ENCODE measurements around the gene NEFH.
A peak's percentile ranks its signal among the peaks of the same experiment; 100 is the strongest.

Gene NEFH

DNA sequence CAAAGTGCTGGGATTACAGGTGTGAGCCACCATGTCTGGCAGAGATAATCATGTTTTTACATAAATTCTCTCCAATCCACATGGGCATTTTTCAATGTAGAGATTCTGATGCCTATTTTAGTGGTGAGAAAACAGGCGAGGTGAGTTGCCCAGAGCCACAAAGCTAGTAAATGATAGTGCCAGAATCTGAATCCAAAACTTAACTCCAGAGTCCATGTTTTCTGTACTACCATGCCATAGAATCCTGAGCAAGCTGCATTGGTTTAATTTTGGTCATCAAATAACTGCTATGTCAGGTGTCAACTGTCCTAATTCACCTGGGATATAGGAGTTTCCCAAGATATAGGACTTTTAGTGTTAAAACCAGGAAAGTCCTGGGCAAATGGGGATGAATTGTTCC is 13.6 kb downstream of the NEFH start:
- ATAC-seq = no peak

DNA sequence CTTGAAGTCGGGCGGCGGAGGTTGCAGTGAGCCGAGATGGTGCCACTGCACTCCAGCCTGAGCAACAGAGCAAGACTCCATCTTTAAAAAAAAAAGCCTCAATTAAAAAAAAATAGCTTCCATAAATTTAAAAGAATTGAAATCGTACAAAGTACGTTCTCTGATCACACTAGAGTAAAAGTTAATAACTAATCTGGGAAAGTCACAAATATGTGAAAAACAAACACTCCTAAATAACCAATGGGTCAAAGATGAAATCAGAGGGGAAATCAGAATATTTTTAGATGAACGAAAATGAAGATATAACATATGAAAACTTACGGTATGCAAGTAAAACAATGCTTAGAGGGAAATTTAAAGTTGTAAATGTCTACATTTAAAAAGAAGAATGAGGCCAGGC is 19.8 kb downstream of the NEFH start:
- no peak for ATAC-seq
- DNase-seq = no peak

More for the DNA sequence above, 13.6 kb downstream of the NEFH start:
- no peak for DNase-seq

DNA sequence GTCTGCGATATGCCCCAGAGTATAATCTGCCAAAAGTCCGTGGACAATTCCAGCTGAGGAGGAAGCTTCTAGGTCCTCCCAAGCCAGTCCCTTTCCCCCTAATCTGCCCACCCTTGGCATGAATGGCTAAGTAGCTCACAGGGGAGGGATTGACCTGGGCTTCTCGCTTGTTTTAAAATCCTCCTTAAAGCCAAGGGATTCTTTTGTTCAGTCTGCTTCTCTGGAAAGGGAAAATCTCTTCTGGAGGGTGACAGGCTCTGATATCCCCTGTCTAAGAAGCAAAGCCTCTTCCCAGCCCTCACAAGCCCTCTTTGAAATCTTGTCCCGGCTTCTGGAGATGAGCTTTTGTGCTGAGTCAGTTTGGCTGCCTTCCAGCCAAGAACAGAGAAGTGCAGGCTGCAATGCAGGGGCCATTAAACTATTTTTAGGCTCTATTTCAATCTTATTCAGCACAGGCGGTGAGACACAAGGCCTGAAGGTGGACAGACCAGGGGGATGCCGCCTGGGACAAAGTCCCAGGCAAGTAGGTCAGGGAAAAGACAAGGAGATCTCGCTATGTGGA is 23.9 kb downstream of the NEFH start:
- DNase-seq = no peak
- ATAC-seq = no peak

DNA sequence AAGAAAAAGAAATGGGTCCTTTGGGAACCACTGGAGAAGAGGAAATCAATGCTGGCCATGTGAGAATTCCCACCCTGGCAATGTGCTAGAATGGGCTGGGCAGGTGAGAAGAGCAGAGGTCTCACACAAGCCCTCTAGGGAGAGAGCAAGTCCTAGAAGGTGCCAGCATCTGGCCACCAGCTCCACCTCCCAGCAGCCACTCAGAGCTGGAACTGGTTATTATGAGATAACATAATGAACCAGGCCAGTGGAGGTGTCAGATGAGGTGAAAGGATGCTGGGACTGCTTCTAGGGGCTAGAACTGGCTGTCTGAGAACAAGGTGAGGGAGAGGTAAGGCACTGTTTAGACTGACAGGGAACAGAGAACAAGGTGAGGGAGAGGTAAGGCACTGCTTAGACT is 29.3 kb downstream of the NEFH start:
- DNase-seq = no peak

DNA sequence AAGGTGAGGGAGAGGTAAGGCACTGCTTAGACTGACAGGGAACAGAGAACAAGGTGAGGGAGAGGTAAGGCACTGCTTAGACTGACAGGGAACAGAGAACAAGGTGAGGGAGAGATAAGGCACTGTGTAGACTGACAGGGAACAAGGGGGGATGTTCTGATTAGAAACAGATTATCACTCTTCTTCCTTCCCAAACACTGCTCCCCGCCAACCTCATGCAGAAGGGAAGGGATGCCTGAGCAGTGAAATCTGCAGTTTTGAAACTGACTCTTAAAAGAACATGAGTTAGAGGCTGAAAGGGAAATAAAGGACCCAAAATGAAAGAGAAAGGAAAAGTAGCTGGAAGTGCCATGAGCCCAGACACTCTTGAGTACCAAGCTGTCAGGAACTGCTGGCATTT is 29.8 kb downstream of the NEFH start:
- ATAC-seq = no peak
- DNase-seq = no peak

More for the DNA sequence above, 29.3 kb downstream of the NEFH start:
- ATAC-seq = no peak

DNA sequence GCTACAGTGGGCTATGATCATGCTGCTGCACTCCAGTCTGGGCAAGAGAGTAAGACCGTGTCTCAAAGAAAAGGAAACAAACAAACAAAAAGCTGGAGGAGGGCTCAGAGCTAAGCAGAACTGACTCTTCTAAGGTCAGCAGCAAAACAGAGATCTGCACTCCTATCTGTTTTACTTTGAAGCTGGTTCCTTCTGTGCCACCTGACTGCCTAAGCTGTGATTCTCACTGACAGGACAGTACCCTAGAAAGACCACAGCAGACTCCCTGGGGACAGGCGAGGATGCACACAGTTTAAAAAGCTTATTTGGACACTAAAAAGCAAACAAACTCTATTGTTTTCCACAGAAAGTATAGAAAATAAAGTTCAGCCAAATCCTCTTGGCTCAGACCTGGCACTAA is 30.5 kb downstream of the NEFH start:
- DNase-seq (no peak), ATAC-seq (no peak)

DNA sequence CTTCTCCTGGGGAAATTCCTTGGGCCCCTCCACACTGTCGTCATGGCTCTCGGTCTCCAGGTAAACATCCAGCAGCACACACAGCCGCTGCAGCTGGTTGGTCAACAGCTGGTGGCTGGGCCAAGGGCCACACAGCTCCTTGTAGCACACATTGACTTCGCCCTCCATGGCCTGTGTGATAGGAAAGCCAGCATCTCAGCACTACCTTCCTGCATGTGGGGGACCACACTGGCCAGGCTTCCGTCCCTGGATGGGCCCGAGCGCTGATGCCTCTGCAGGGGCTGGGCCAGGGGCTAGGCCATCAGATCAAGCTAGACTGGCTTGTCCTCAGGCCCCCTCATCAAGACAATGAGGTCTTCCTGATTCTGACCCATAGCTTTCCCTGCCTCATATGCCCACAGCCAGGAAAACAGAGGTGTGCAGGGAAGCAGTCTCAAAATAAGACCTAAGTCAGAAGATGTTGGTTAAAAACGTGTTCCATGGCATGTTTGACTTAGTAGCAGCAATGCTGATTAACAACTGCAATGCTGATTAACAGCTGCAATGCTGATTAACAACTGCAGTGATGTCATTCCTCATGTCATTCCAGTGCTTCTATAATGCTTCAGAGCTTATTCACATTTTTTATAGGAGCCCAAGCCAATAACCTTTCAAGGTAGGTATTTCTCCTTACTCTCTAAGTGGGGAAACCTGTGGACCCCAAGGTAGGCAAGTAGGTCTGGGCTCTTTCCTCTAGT is 31.3 kb downstream of the NEFH start:
- DNase-seq = no peak
- ATAC-seq = no peak

DNA sequence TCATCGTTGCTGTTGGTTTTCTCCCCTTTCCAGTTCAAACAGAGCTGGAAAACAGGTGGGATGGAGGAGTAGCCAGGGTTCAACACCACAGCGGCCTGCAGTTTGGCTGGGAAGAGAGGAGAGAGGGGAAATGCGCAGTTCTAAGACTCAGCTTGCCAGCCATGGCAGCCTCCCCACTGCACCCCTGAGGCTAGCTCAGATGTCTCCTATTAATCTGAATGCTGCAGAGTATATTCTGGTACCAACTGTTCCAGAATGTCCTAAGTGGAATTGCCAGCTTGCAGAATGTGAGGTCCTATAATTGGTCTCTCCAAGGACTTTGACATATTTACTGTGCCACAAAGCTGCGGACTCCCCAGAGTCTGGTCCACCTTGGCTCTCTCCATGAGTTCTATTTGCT is 32.0 kb downstream of the NEFH start:
- DNase-seq = no peak
- no peak for ATAC-seq

DNA sequence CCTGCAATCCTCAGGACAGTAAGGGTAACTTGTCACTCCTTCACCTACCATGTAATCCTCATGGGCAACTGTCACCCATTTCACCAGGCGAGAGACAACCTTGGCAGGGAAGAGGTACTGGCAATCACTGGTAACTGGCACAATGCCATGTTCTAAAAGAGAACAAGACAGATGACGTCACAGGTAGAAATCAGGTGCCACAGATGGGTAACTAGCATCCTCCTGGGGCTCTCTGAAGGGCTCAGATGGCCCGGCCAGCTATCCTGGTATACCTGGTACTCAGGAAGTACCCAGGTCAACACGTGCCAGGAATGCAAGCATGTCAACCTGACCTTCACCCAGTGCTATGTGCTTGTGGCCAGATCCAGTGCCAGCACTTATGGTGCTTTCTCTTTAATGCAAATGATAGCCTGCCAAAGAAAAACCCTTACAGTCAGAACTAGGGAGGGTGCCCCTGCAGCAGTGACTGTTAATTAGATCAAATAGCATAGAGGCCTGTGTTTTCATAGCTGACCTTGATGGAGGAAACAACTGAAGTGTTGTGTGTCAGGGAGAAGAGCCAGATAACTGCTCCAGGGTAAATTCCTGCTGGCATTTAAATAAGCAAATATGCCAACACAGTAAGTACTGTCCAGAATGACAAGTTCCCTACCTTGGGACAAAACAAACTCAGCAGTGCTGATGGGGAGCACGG is 37.3 kb downstream of the NEFH start:
- no peak for ATAC-seq
- DNase-seq = no peak

DNA sequence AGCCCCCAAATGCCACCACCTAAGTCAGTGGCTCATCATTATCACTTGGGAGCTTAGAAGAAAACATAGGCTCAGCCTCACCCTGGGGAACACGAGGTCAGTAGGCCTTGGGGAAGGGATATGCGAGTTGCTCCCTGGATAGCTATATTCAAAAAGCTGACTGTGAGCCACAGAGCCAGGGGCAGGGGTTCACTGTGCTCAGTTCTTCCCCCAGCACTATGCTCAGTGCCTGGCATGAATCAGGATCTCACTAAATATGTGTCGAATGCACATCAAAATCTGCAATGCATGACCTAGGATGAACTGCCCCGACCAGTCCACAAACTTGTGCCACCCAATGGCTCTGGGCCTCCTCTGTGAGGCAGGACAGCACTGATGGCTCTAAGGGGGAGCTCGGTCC is 38.4 kb downstream of the NEFH start:
- DNase-seq = no peak
- no peak for ATAC-seq

DNA sequence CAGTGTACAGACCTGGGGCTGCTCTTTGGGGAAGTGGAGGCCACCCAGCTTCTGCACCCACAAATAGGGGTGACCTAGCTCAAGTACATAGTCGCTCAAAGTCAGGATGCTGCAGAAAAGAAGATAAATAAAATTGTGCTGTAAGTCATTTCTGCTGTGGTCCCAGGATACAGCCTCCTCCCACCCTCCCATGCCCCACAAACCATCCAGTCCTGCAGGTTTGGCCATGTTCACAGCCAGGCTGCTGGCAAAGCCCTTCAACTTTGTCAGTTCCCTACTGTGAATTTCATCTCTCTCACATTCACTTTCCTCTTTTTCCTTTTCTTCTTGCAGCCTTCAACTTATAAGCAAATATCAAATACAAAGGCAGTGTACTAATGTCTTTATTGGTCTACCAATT is 40.0 kb downstream of the NEFH start:
- no peak for ATAC-seq
- DNase-seq = no peak

DNA sequence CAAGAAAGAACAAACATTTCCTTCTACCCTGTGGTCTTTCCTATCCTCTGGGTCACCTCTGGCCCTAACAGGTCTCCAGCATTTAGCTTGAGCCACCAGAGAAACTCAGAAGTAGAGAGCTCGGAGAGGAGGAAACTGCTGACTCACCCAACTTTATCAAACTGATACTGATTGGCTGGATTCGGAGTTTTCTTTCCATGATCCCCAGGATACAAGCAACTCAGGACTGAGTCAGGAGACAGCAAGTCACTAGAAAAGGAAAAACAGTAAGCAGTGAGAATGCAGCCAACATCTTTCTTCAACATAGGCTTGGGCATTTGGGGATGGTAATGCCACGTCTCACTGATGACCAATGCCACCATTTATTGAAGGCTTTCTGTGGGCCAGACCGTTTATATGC is 40.8 kb downstream of the NEFH start:
- no peak for ATAC-seq
- no peak for DNase-seq

DNA sequence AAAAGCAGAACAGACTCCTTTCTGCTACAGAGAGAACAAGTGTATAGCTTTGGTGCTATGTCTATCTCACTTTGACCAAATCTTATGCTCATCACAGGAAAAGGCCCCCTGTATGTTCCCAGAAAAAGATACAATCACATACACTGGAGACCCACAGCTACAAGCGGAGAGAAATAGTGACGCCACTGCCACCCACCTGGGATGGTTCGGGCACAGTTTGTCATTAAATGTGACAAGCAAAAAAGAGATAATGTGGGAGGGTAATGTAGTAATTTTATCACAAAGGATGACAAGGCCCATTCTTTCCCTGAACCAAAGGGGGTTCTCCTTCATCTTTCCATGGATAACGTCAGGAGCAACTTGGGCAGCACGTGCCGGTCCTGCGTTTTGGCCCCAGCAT is 41.5 kb downstream of the NEFH start:
- no peak for ATAC-seq
- no peak for DNase-seq

DNA sequence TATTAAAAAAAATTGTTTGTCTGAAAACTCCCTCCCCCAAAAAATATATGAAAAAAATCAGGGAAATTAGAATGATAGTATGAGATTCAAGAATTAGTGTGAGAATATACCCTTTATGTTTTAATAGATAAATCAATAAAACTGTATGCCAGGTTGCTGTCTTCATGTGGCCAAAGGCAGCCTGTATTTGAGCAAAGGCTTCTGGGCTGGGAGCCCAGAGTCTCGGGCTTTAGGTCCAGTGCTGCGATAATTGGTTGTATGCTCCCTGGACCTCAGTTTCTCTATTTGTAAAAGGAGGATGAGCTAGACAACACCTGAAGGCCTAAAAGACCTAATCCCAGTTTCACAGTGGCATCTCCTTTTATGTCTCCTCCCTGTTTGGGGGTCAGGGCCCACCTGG is 43.7 kb downstream of the NEFH start:
- no peak for ATAC-seq
- no peak for DNase-seq

DNA sequence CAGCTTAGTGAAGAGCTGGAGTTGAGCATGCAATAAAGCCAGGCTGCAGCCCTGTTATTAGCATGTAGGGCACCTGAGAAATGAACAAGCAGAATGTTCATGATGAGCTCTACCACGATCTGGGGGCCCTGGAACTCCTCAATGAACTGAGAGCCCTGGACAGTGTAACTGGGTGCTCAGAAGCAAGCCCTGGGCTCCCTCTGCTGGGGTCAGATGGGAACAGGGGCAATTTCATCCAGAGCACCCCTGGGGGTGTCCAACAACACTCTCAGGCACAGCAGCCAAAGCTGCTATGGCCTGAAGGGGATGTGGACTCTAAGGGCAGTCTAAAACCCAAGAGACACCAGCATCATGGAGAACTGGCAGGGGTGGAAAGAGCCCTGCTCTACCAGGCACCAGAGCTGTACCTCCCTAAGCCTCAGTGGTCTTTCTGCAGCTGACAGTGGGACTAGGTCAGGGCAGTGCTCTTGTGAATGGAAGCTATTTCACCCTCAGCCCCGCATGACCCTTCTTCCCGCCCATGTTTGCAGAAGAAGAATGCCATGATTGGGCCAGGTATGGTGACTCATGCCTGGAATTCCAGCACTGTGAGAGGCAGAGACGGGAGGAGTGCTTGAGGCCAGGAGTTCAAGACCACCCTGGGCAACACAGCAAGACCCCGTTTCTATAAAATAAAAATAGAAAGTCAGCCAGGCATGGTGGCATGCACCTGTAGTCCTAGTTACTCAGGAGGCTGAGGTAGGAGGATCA is 44.6 kb downstream of the NEFH start:
- DNase-seq (peak; percentile 22), ATAC-seq (peak; percentile 49)

DNA sequence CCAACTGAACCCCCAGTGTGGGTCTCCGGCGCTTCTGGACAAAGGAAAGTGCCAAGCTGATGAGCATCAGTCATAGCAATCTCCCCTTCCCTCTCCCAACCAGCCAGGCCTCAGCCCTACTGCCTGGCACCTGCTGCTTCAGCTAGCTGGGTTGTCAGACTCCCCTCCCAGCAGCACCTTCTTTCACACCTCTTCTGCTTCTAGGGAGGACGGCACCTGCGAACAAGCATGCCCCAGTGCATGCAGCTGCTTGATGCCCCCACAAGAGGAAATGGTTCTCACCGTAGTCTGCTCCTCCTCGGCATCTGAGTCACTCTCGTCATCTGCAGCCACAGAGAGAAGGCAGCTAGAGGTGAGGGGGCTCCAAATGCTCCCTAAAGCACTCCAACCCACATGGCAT is 48.1 kb downstream of the NEFH start:
- peak; percentile 19 for ATAC-seq

DNA sequence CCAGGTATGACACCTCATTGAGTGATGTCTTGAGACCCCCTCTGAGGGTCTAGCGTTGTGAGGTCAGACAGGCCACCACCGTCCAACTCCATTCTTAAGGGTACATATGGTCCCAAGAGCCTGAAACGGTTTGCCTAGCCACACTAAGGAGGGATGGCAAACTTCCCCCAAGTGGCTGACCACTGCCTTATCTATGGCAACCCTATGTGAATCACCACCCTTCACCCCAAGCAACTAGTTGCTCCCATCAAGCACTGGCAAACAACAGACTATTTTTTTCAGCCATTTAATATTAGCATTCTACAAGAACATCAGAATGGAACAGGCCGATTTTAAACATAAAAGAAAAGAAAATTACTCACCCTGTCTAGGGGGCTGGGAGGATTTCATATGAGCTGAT is 50.7 kb downstream of the NEFH start:
- no peak for ATAC-seq
- no peak for DNase-seq

More for the DNA sequence above, 48.1 kb downstream of the NEFH start:
- DNase-seq = no peak

DNA sequence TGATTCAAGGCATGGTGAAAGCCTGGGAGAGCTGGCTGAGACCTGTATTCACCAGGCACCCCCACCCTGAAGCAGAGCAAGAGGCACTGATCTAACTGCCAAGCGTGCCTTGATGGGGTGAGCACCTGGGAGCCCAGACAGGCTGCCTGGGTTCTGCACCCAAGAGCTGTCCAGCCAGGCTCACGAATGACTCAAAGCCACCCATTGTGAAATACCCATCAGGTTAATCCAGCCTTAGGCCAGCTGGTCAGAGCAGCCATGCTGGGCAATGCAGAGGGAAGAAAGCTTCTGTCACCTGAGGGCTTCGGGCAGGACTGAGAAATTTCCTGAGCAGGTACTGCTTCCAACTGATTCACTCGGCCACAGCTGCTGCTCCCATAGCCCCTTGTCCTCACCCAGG is 51.4 kb downstream of the NEFH start:
- ATAC-seq = no peak
- DNase-seq = no peak

DNA sequence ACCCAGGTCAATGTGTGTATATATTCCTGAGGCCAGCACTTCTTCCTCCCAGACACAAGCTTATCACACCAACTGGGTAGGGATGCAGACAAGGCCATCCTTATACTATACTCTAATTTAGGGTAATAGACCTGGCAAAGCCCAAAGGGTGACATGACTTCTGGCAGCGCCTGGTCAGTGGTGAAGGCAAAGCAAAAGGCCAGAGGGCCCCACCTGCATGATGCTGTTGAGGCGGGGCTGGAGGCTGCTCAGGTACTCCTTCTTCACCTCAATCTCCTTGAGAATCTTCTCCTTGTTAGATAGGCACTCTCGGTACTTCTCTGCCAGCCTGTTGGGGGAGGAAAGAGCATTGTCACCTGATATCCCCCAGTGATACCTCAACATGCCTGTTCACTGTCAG is 56.4 kb downstream of the NEFH start:
- DNase-seq (no peak), ATAC-seq (no peak)

DNA sequence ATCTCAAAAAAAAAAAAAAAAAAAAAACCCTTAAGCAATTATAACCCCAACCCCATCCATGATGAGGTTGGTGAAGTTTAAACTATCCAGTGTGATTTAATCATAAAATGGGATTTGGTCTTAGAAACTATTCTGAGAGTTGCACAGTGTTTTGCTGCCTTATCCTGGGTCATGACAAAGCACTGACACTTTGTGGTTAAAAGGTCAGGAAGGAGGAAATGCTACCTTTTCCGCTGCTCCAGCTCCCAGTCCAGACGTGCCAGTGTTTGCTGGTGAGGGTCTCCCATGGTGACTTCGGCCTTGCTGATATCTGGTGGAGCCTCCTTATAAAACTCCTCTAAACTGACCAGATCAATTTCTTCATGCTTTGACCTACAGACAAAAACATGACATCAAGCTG is 59.1 kb downstream of the NEFH start:
- DNase-seq (no peak), ATAC-seq (no peak)
